Stimulated activated CD8-positive, alpha-beta memory T cell treated with anti-CD3 and anti-CD28 coated beads, Interleukin-12 subunit alpha, Interleukin-12 subunit beta, amount 100 ng/mL, for 24 hours (primary cell): Measurements from ENCODE around the gene NPTXR.
"Not testable (repeated sequence)": the region's sequence is repeated elsewhere in the genome, so short reads cannot be mapped to it uniquely, and the experiment has no call there.

Experiments used
- DNase-seq: peaks from one replicate; pipeline ENCODE4 v3.0.0-alpha.2; 2020; ENCODE audit errors: extremely low read depth

NPTXR gene

GRCh38 chr22:38832005-38832978 lies 11.5 kb downstream of the NPTXR start:
- DNase-seq = no peak

- no peak for DNase-seq
Measured at GRCh38 chr22:38831166-38831945, 12.5 kb downstream of the NPTXR start.

GRCh38 chr22:38830845-38831108 lies 13.1 kb downstream of the NPTXR start:
- DNase-seq = no peak

- no peak for DNase-seq
Measured at GRCh38 chr22:38830026-38830844, 13.6 kb downstream of the NPTXR start.

- no peak for DNase-seq
Measured at GRCh38 chr22:38829485-38829884, 14.3 kb downstream of the NPTXR start.

- DNase-seq = no peak
Measured at GRCh38 chr22:38828616-38829205, 15.1 kb downstream of the NPTXR start.

- no peak for DNase-seq
Measured at GRCh38 chr22:38828191-38828590, 15.6 kb downstream of the NPTXR start.

- DNase-seq = no peak
Measured at GRCh38 chr22:38827510-38827909, 16.3 kb downstream of the NPTXR start.

GRCh38 chr22:38826801-38827200 lies 17.0 kb downstream of the NPTXR start:
- DNase-seq = no peak

- no peak for DNase-seq
Measured at GRCh38 chr22:38826386-38826785, 17.4 kb downstream of the NPTXR start.

- DNase-seq = no peak
Measured at GRCh38 chr22:38824585-38824984, 19.2 kb downstream of the NPTXR start.

- DNase-seq = no peak
Measured at GRCh38 chr22:38823637-38824036, 20.2 kb downstream of the NPTXR start.

- DNase-seq = no peak
Measured at GRCh38 chr22:38823076-38823475, 20.8 kb downstream of the NPTXR start.

- DNase-seq = no peak
Measured at GRCh38 chr22:38820020-38820419, 23.8 kb downstream of the NPTXR start.

- no peak for DNase-seq
Measured at GRCh38 chr22:38819387-38819940, 24.4 kb downstream of the NPTXR start.

GRCh38 chr22:38817196-38817595 lies 26.6 kb downstream of the NPTXR start:
- DNase-seq = no peak

GRCh38 chr22:38815842-38816241 lies 28.0 kb downstream of the NPTXR start:
- DNase-seq = no peak

GRCh38 chr22:38811241-38811640 lies 32.6 kb downstream of the NPTXR start:
- no peak for DNase-seq

GRCh38 chr22:38805041-38805593 lies 38.7 kb downstream of the NPTXR start:
- not testable (repeated sequence) for DNase-seq

GRCh38 chr22:38802671-38803121 lies 41.1 kb downstream of the NPTXR start:
- DNase-seq = no peak
